Left lung (tissue), 10 donors: ENCODE measurements around the gene FLT3LG. TPM values are rescaled to one million over a fixed set of nuclear protein-coding genes. Genes with fewer than 3 reads are reported as not detected.
A peak's percentile ranks its signal among the peaks of the same experiment; 100 is the strongest.
"Not testable (repeated sequence)": the region's sequence is repeated elsewhere in the genome, so short reads cannot be mapped to it uniquely, and the experiment has no call there.

Experiments used
- ATAC-seq: fragments of 200-7000 bp; cut with Tn5 transposase; one replicate; pipeline ENCODE4 v1.9.1; 2020; ENCODE audit warnings: moderate library complexity
- DNase-seq, 4 donors: peaks; one replicate each; pipeline ENCODE4 v3.0.0-alpha.2; 2013 to 2020
- H3K27ac ChIP-seq, 2 donors: fragments of 200-600 bp; sonication (generic) in 1 of 2; one replicate each; pipeline versions ENCODE4 v1.5.0 to v1.8.0; 2020 to 2021
- H3K27me3 ChIP-seq, 2 donors: fragments of 200-600 bp; sonication (generic) in 1 of 2; one replicate each; pipeline versions ENCODE4 v1.5.0 to v1.8.0; 2020 to 2021
- H3K36me3 ChIP-seq, 2 donors: fragments of 200-600 bp; sonication (generic) in 1 of 2; one replicate each; pipeline versions ENCODE4 v1.5.0 to v1.8.0; 2020 to 2021
- H3K4me1 ChIP-seq, 2 donors: fragments of 200-600 bp; one replicate each; pipeline ENCODE4 v1.8.0; 2021
- H3K4me3 ChIP-seq, 2 donors: fragments of 200-600 bp; sonication (generic) in 1 of 2; one replicate each; pipeline versions ENCODE4 v1.5.0 to v1.8.0; 2020 to 2021; ENCODE audit warnings: mild to moderate bottlenecking in 1 of 2
- H3K9me3 ChIP-seq, 2 donors: fragments of 200-600 bp; sonication (generic) in 1 of 2; one replicate each; pipeline versions ENCODE4 v1.5.0 to v1.8.0; 2020 to 2021
- intact Hi-C, 2 donors: fragments of 100-400 bp; cut with DNase I; formaldehyde crosslinking; loops; one replicate each; pipeline versions ENCODE4 v1.11.2 to v1.14.2; 2022
- polyA plus RNA-seq, 6 donors: library from polyadenylated mRNA; unstranded; fragments of 120-200 nt; gene quantifications; one replicate each; pipeline ENCODE4 v1.2.1, GENCODE V29; 2013; ENCODE audit not compliant: insufficient read length in 6 of 6
- total RNA-seq, 2 donors: library from RNA; stranded (reverse); fragmentation: NEBNext Ultra II Directional; extraction: Animal tissue kit (Norgen Biotek cat#: 25700); gene quantifications; one replicate each; pipeline ENCODE4 v1.2.1, GENCODE V29; 2021
- TF ChIP-seq, protein P1 (sequence below), 2 donors: fragments of 200-600 bp; sonication (generic) in 1 of 2; IDR thresholded peaks; one replicate each; pipeline versions ENCODE4 v1.5.0 to v1.8.0; 2021; ENCODE audit warnings: antibody characterized with exemption in 2 of 2
- donor health status: DM: no; HTN: yes; CAD: no.
- donor health status: DM: no; HTN: no; CAD: no.

FLT3LG gene
- total and polyA plus RNA-seq, 8 donors: 6.7 to 10.1 (median 7.4) TPM

DNA sequence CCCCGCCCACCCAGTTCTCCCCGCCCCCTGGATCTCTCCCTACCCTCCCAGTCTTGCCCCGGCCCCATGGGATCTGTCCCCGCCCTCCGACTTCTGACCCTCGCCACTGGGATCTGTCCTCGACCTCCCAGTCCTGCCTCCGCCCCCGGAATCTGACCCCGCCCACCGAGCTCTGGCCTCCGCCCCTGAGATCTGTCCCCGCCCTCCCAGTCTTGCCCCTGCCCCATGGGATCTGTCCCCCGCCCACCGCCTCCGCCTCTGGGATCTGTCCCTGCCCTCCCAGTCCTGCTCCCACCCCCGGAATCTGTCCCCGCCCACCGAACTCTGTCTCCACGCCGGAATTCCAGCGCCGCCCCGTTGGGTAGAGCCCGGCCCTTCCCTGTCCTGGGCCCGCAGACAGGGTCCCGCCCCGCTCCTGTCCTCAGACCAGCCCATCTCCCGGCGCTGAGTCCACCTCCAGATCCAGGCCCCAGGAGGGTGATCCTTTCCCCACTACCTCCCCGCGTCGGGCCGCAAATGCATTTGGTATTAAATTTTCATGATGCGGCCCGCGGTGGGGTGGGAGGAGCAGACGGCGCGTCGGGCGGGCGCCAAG is 31.1 kb upstream of the FLT3LG start:
- Histone ChIP-seq H3K36me3 (peaks cover 0 to 18% of the 10 kb centered on the region in 2 donors), H3K27me3 (peaks cover 35 to 50% of the 10 kb centered on the region in 2 donors), H3K4me3 (peak overlapping the region; percentile 62 to 84), H3K27ac (peak overlapping the region; percentile 73 to 77), H3K9me3 (no peaks in the 10 kb centered on the region), H3K4me1 (peaks cover 0 to 31% of the 10 kb centered on the region in 2 donors)
- DNase-seq (peak; percentile 67 to 97 (median 92)), ATAC-seq (peak; percentile 85)
- intact Hi-C loops: loop anchor here in 1 of 2 donors (5.0 kb wide), 1 partner anchor 51 kb away; no protein-coding TSS in a partner anchor
- TF ChIP-seq, protein P1, sequence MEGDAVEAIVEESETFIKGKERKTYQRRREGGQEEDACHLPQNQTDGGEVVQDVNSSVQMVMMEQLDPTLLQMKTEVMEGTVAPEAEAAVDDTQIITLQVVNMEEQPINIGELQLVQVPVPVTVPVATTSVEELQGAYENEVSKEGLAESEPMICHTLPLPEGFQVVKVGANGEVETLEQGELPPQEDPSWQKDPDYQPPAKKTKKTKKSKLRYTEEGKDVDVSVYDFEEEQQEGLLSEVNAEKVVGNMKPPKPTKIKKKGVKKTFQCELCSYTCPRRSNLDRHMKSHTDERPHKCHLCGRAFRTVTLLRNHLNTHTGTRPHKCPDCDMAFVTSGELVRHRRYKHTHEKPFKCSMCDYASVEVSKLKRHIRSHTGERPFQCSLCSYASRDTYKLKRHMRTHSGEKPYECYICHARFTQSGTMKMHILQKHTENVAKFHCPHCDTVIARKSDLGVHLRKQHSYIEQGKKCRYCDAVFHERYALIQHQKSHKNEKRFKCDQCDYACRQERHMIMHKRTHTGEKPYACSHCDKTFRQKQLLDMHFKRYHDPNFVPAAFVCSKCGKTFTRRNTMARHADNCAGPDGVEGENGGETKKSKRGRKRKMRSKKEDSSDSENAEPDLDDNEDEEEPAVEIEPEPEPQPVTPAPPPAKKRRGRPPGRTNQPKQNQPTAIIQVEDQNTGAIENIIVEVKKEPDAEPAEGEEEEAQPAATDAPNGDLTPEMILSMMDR (IDR thresholded peaks at IDR 0.05): no peak

DNA sequence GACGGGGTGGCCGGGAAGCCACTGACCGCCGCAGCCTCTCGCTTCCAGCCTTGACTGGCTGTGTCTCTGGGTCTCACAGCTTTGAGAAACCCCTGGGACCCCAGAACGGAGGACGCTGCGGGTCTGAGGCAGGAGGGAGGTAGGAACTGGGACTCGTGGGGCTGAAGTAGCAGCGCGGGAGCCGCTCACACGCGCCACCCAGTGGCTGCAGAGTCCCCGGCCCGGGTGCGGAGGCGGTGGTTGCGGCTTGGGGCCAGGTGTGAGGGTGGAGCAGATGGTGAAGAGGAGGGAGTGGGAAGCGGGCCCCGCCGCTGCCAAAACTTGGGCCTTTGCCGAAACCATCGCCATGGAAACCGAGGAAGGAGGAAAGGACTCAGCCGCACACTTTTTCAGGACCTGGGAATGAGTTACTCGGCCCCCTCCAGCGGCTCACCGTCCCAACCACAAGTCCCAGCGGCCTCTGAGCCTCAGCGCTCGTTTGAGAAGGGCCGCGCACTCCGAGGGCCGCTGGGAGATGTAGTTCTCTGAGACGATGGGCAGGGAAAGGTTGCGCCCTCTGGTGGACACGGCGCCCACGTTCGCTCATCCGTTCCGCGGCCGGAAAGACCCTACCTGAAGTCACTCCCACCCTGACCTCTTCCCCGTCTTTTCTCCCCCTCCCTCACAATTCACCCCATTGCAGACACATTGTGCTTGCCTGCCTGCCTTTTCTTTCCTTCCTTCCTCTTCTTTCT is 30.5 kb upstream of the FLT3LG start:
- Histone ChIP-seq H3K4me3 (peak overlapping the region; percentile 62 to 84), H3K9me3 (no peaks in the 10 kb centered on the region), H3K36me3 (peaks cover 0 to 25% of the 10 kb centered on the region in 2 donors), H3K27me3 (peaks cover 28 to 43% of the 10 kb centered on the region in 2 donors), H3K27ac (peak overlapping the region; percentile 73 to 77), H3K4me1 (peaks cover 0 to 31% of the 10 kb centered on the region in 2 donors)
- ATAC-seq: peak; percentile 93
- DNase-seq: peak; percentile 94 to 98 (median 96)
- TF ChIP-seq, protein P1 (IDR thresholded peaks at IDR 0.05): peak; percentile 67 to 90
- intact Hi-C loops: loop anchor here in 1 of 2 donors (5.0 kb wide), 1 partner anchor 51 kb away; no protein-coding TSS in a partner anchor

DNA sequence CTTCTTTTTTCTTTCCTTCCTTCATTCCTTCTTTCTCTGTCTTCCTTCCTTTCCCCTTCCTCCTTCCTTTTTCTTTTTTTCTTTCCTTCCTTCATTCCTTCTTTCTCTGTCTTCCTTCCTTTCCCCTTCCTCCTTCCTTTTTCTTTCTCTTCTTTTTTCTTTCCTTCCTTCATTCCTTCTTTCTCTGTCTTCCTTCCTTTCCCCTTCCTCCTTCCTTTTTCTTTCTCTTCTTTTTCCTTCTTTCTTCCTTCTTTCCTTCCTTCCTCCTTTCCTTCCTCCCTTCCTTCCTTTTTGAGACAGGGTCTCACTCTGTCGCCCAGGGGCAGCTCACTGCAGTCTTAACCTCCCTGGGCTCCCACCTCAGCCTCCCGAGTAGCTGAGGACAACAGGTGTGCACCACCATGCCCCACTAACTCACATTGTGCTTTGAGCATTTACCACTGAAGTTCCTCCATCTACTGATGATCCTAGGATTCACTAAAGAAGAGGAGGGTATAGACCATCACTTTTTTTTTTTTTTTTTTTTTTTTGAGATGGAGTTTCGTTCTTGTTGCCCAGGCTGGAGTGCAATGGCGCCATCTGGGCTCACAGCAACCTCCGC is 29.8 kb upstream of the FLT3LG start:
- not testable (repeated sequence) for H3K9me3 ChIP-seq, H3K27ac ChIP-seq, H3K4me3 ChIP-seq, ATAC-seq
- Histone ChIP-seq H3K4me1 (peaks cover 0 to 34% of the 10 kb centered on the region in 2 donors), H3K36me3 (peaks cover 0 to 31% of the 10 kb centered on the region in 2 donors), H3K27me3 (peaks cover 24 to 36% of the 10 kb centered on the region in 2 donors)
- DNase-seq: peak in 1 of 4 donors; percentile 15
- intact Hi-C loops: loop anchor here in 1 of 2 donors (5.0 kb wide), 1 partner anchor 52 kb away; no protein-coding TSS in a partner anchor

DNA sequence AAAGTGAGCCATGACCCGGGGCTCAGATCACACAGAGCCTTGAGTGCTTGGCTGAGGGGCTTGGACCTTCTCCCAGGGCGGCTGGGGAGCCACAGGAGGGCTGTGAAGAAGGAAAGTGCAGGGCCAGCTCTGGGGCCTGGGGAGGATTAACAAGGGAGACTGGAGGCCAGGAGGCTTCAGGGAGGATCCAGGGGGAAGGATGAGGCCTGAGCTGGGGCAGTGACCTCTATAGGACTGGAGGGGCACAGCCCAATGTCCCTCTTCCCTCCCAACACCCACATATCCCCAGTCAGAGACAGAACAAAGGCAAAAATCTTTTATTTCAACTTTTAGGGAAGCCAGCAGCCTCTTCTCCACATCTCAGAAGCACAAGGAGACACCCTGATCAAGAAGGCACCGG is 28.0 kb upstream of the FLT3LG start:
- Histone ChIP-seq H3K9me3 (no peaks in the 10 kb centered on the region), H3K27me3 (peaks cover 8 to 18% of the 10 kb centered on the region in 2 donors), H3K27ac (no peak overlapping the region), H3K4me1 (peaks cover 0 to 46% of the 10 kb centered on the region in 2 donors), H3K36me3 (peaks cover 0 to 34% of the 10 kb centered on the region in 2 donors), H3K4me3 (no peak overlapping the region)
- DNase-seq (no peak), ATAC-seq (no peak)
- TF ChIP-seq, protein P1 (IDR thresholded peaks at IDR 0.05): no peak
- intact Hi-C loops: no loop called here

DNA sequence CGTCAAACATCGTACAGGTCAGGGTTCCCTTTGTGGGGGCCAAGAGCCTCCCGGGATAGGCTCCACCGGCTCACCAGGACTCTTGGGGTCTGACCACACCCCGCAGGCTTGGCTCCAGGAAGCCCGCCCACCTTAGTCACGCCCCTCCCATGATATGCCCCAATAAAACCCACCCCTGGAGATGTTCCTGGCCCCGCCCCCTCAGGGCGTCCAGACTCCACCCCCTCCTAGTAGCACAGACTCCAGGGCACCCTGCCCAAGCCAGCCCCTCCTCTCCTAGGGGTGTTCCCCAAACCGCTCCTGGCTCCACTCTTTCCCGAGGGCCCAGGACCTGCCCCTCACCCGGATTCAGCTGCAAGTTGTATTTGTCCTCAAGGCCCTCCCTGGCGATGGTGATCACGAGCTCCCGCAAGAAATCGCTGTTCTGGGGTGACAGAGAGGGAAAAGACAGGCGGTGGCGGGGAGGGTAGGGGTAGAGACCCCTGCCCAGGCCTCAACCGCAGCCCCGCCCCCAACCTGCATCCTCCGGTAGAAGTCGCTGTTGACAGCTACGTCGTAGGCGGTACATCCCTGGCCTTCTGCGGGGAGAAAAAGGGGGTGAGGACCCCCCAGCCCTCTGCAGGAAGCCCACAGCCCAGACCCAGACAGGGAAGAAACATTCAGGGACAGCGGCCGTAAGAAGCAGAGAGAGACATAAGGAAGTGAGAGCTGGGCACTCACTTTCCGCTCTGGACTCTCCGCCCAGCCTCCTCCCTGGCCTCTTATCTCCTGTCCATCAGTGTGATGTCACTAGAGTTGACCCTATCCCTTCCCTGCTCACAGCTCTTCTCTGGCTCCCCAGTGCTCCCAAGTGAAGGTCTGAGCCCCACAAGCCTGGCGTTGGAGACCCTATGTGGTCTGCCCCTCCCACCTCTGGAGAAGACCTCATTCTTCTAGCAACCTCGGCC is 26.3 kb upstream of the FLT3LG start:
- no peak overlapping the region for H3K4me3 ChIP-seq

More for the DNA sequence above, 26.3 kb upstream of the FLT3LG start:
- Histone ChIP-seq H3K27ac (no peak overlapping the region), H3K36me3 (peaks cover 0 to 34% of the 10 kb centered on the region in 2 donors), H3K27me3 (peaks cover 0 to under 1% of the 10 kb centered on the region in 2 donors), H3K9me3 (no peaks in the 10 kb centered on the region), H3K4me1 (peaks cover 0 to 40% of the 10 kb centered on the region in 2 donors)
- TF ChIP-seq, protein P1 (IDR thresholded peaks at IDR 0.05): no peak
- intact Hi-C loops: no loop called here
- no peak for DNase-seq
- ATAC-seq: no peak
